Thyroid gland (tissue), 4 donors: Measurements from ENCODE around the gene CNTFR. TPM values are rescaled to one million over a fixed set of nuclear protein-coding genes. Genes with fewer than 3 reads are reported as not detected.

ENCODE experiments used
- DNase-seq, 2 donors: peaks; one replicate each; pipeline ENCODE4 v3.0.0-alpha.2; 2019
- H3K27ac ChIP-seq, 3 donors: fragments of 200-600 bp; sonication (generic); 1 replicate in 2 of 3; 2 replicates in 1 of 3; pipeline ENCODE4 v1.5.1; 2016 to 2019; ENCODE audit warnings: mild to moderate bottlenecking in 1 of 3, moderate library complexity in 1 of 3
- H3K27me3 ChIP-seq: fragments of 200-600 bp; sonication (generic); one replicate; pipeline ENCODE4 v1.5.1; 2019
- H3K36me3 ChIP-seq, 2 donors: fragments of 200-600 bp; sonication (generic); one replicate each; pipeline ENCODE4 v1.5.1; 2016 to 2019
- H3K4me1 ChIP-seq, 2 donors: fragments of 200-600 bp; sonication (generic); one replicate each; pipeline ENCODE4 v1.5.1; 2017 to 2019
- H3K4me3 ChIP-seq, 3 donors: fragments of 200-600 bp; sonication (generic); replicated peaks in 1 of 3; 1 replicate in 2 of 3; 2 replicates in 1 of 3; pipeline ENCODE4 v1.5.1; 2016; ENCODE audit warnings: mild to moderate bottlenecking in 1 of 3
- H3K9me3 ChIP-seq: fragments of 200-600 bp; sonication (generic); one replicate; pipeline ENCODE4 v1.5.1; 2017
- CTCF ChIP-seq, 6 experiments: fragments of 200-600 bp in 3 of 6; fragments of 450-650 bp in 3 of 6; sonication (generic) in 3 of 6; IDR thresholded peaks; one replicate each; pipeline ENCODE4 v1.5.1; 2016 to 2019; ENCODE audit warnings: antibody characterized with exemption in 6 of 6, mild to moderate bottlenecking in 2 of 6, inconsistent platforms in 1 of 6, moderate library complexity in 1 of 6
- POLR2A ChIP-seq, 2 donors: fragments of 450-650 bp; IDR thresholded peaks; one replicate each; pipeline ENCODE4 v1.6.1; 2017; ENCODE audit warnings: antibody characterized with exemption in 2 of 2, mild to moderate bottlenecking in 2 of 2, moderate library complexity in 1 of 2
- WGBS, 2 donors: methylation state at CpG; one replicate each; pipeline ENCODE4 v1.1.5; 2017; 5-methylcytosine and 5-hydroxymethylcytosine counted together
- intact Hi-C: fragments of 100-400 bp; cut with DNase I; formaldehyde crosslinking; loops from one replicate; pipeline ENCODE4 v1.15.1; 2023
- total RNA-seq, 4 donors: library from RNA; depleted of rRNA; stranded (reverse); fragments of >200 nt; gene quantifications; one replicate each; pipeline ENCODE4 v1.2.3, GENCODE V29; 2016

CNTFR gene
- total RNA-seq, 4 donors from 2014 or later: 8.6 to 17.3 (median 14.1) TPM

DNA sequence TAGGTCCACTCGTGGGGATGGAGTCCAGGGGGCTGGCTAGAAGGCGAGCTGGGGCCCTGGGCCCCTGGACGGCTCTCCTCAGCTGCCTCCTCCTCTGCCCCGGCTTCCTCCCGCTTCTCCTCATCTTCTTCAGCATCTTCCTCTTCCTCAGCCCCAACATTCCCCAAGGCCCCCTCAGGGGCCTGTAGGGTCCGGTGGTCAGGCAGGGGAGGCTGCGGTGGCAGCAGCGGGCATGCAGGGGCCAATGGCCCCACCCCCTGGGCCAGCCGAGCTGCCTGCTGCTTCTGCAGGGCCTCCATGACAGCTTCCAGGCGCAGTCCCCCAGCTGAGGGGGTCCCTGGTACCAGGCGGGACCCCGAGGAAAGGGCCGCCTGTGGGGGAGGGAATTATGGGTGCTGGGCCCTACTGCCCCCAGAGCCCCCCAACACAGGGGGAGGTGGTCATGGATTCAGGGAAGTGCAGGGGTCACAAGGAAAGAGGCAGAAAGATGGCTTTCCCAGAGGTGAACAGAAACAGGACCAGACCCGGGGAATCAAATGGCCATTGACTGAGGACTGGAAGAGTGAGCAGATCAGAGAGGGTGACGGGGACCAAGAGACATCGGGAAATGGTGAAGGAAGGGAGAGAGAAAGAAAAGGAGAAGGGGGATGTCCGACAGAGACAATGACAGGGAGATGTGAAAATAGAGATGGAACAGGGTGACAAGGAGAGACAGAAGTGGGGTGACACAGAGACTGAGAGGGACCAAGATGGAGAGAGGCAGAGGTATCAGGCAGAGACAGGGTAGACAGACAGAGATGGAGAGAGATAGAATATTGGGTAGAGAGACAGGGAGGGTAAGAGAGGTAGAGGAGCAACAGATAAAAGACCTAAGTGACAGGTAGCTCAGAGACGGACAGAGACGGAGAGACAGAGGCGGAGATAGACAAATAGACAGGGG lies 38.5 kb upstream of the CNTFR start:
- Histone ChIP-seq H3K27me3 (peaks cover 29% of the 10 kb centered on the region), H3K9me3 (no peaks in the 10 kb centered on the region), H3K36me3 (no peaks in the 10 kb centered on the region), H3K4me3 (peak overlapping the region in 1 of 3 donors; percentile 22), H3K4me1 (peaks cover 8 to 21% of the 10 kb centered on the region in 2 donors), H3K27ac (no peak overlapping the region)
- intact Hi-C loops: no loop called here
- TF ChIP-seq CTCF (IDR thresholded peaks at IDR 0.05) (no peak), POLR2A (IDR thresholded peaks at IDR 0.05) (no peak)
- no peak for DNase-seq
- 34 to 36% methylated on average over 15 to 19 of the region's 20 CpGs for WGBS, 2 donors

GRCh38 chr9:34625186-34625486 lies 35.6 kb upstream of the CNTFR start:
- TF ChIP-seq CTCF (IDR thresholded peaks at IDR 0.05): no peak
- no peak for TF ChIP-seq POLR2A (IDR thresholded peaks at IDR 0.05)
- Histone ChIP-seq H3K4me3 (no peak overlapping the region), H3K9me3 (no peaks in the 10 kb centered on the region), H3K36me3 (no peaks in the 10 kb centered on the region), H3K27ac (no peak overlapping the region), H3K4me1 (peaks cover 8 to 21% of the 10 kb centered on the region in 2 donors), H3K27me3 (peaks cover 29% of the 10 kb centered on the region)
- intact Hi-C loops: no loop called here
- WGBS, 2 donors: 55 to 57% methylated on average over 3 of the region's 3 CpGs
- no peak for DNase-seq

GRCh38 chr9:34624475-34625185 lies 35.1 kb upstream of the CNTFR start:
- intact Hi-C loops: no loop called here
- 12 to 25% methylated on average over 19 to 39 of the region's 39 CpGs for WGBS, 2 donors
- peaks cover 29% of the 10 kb centered on the region for H3K27me3 ChIP-seq

DNA sequence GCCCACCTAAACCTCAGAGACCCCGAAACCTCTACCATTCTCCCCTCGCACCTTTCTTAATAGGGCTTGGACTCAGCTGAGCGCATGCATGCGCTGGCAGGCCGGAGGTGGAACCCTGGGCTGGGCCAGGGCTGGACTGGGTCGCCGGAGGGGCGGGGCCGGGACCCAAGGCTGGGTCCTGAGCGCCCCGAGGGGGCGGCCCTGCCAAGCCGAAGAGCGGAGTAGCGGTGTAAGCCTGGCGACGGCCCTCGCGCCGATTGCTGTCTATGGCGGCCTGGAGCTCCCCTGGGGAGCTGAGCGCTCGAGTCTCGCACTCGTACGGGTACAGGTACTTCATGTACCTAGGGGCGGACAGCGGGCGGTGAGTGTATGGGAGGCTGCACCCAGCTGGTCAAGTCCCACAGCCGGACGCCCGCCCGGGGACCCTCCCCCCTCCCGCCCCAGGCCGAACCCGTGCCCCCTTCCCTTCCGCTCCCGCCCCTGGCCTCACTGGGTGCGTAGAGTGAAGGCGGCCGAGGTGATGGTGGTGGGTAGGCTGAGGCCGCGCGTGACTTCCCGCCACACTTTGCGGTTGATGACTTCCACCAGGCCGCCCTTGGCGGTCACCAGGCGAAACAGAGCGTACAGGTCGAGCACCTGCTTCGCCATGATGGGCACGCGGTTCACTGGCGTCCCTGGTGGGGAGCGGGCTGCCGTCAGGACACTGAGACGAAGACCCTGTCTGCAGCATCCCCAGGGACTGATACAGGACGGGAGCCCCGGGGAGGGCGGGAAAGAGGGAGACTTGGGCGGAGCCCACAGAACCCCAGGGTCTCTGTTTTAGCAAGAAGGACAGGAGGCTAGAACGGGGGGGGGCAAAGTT lies 34.1 kb upstream of the CNTFR start:
- H3K4me3 ChIP-seq: peak overlapping the region in 1 of 3 donors; percentile 6
- no peak overlapping the region for H3K27ac ChIP-seq
- WGBS, 2 donors: 10% methylated on average over 25 to 53 of the region's 63 CpGs
- DNase-seq: no peak
- no peaks in the 10 kb centered on the region for H3K9me3 ChIP-seq
- TF ChIP-seq CTCF (IDR thresholded peaks at IDR 0.05) (no peak), POLR2A (IDR thresholded peaks at IDR 0.05) (no peak)
- intact Hi-C loops: no loop called here
- peaks cover 19 to 24% of the 10 kb centered on the region in 2 donors for H3K4me1 ChIP-seq
- H3K36me3 ChIP-seq: no peaks in the 10 kb centered on the region
- peaks cover 29% of the 10 kb centered on the region for H3K27me3 ChIP-seq

More at GRCh38 chr9:34624475-34625185, 35.1 kb upstream of the CNTFR start:
- peaks cover 12 to 23% of the 10 kb centered on the region in 2 donors for H3K4me1 ChIP-seq
- no peaks in the 10 kb centered on the region for H3K36me3 ChIP-seq
- H3K27ac ChIP-seq: no peak overlapping the region
- no peak for TF ChIP-seq POLR2A (IDR thresholded peaks at IDR 0.05)
- no peak for TF ChIP-seq CTCF (IDR thresholded peaks at IDR 0.05)
- no peaks in the 10 kb centered on the region for H3K9me3 ChIP-seq
- DNase-seq: no peak
- H3K4me3 ChIP-seq: no peak overlapping the region
